HG02870 (cell line): ENCODE measurements around the gene ADORA2B.
A peak's percentile ranks its signal among the peaks of the same experiment; 100 is the strongest.
"Not testable (repeated sequence)": the region's sequence is repeated elsewhere in the genome, so short reads cannot be mapped to it uniquely, and the experiment has no call there.

Source experiments
- ATAC-seq: cut with Tn5 transposase; IDR thresholded peaks from one replicate; pipeline ENCODE4 v1.9.1; 2021; ENCODE audit warnings: mild to moderate bottlenecking, moderate library complexity; ENCODE audit not compliant: unreplicated experiment

The ADORA2B gene

DNA sequence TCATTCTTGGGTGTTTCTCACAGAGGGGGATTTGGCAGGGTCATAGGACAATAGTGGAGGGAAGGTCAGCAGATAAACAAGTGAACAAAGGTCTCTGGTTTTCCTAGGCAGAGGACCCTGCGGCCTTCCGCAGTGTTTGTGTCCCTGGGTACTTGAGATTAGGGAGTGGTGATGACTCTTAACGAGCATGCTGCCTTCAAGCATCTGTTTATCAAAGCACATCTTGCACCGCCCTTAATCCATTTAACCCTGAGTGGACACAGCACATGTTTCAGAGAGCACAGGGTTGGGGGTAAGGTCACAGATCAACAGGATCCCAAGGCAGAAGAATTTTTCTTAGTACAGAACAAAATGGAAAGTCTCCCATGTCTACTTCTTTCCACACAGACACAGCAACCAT lies 34.1 kb downstream of the ADORA2B start:
- ATAC-seq, result not testable (repeated sequence)

DNA sequence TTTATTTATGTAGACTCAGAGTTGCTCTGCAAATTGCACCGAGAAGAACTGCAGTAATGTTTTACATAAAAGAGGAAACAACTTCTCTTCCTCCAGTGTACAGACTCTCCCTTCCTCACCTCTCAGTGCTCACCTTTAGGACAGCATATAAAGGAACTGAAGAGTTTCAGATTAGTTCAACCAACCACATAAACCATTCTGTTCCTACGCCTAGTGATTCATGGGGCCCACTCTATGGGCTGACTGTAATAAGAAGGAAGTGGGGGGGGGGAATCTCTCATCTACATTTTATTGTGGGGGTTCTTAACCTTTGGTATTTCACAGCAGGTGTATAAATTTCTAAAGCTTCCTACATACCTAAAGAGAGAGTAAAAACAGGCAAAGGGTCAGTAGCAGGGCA lies 36.3 kb downstream of the ADORA2B start:
- peak; percentile 95 for ATAC-seq

DNA sequence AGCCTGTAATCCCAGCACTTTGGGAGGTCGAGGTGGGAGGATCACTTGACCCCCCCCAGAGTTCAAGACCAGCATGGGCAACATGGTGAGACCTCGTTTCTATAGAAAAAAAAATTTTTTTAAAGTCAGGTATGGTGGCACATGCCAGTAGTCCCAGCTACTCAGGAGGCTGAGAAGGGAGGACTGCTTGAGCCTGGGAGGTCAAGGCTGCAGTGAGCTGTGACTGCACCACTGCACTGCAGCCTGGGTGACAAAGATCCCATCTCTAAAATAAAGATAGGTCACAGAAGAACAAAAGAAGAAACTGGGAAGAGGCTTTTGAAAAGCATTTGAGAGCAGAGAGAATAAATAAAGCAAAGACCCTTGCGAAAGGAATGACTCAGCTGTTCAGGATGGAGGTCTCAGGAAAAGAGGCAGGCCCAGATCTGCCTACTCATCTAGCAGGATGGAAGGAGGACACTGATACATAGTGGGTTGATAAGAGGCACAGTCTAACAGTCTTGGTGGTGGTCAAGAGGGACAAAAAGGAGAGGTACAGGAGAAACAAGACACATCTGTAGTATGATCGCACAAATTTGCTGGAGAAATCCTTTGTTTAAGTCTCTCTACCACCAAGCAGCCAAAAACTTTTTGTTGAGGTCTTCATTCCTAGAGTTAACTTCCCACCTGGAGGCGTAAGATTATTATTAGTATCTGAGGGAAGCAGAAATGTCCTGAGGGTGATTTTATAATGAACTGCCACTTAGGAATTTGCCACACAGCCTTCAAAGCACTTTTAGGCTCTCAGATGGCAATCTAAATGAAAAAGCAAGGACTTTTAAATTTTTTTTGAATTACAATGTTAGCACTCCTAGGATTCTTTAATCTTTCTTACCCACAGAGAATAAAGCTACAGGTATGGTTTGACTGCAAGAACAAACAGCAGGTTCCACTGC lies 37.0 kb downstream of the ADORA2B start:
- ATAC-seq, result no peak

DNA sequence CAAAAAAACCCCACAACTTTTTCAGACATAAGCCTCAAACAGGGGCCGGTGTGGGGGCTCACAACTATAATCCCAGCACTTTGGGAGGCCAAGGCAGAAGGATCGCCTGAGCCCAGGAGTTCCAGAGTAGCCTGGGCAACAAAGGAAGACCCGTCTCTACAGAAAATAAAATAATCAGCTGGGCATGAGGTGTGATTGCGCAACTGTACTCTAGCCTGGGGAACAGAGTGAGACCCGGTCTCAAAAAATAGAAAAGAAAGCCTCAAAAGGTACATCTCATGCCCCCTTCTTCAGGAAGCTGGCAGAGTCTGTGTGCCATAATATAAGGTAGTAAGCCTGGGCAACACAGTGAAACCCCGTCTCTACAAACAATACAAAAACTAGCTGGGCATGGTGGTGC lies 51.4 kb downstream of the ADORA2B start:
- no peak for ATAC-seq

DNA sequence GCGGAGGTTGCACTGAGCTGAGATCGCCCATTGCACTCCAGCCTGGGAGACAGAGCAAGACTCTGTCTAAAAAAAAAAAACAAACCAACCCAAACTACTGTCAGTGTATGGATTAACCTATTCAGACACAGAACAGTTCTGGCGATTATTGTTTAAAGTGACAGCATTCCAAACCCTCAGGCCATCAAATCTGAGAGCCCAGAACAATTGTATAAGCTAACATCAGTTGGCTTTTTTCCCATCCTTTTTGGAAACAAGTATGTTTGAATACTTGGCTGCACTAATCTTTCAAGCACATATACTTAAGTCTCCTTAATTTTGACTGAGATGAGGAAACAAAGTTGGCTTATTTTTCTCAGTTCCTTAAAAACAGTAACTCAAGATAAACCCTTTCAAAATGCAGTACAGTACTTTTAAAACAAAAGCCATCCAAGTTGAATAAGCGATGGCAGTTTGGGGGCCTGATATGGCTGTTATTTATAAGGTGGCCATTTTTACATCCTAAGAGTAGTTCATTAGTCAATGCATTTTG lies 53.2 kb downstream of the ADORA2B start:
- ATAC-seq, result no peak

DNA sequence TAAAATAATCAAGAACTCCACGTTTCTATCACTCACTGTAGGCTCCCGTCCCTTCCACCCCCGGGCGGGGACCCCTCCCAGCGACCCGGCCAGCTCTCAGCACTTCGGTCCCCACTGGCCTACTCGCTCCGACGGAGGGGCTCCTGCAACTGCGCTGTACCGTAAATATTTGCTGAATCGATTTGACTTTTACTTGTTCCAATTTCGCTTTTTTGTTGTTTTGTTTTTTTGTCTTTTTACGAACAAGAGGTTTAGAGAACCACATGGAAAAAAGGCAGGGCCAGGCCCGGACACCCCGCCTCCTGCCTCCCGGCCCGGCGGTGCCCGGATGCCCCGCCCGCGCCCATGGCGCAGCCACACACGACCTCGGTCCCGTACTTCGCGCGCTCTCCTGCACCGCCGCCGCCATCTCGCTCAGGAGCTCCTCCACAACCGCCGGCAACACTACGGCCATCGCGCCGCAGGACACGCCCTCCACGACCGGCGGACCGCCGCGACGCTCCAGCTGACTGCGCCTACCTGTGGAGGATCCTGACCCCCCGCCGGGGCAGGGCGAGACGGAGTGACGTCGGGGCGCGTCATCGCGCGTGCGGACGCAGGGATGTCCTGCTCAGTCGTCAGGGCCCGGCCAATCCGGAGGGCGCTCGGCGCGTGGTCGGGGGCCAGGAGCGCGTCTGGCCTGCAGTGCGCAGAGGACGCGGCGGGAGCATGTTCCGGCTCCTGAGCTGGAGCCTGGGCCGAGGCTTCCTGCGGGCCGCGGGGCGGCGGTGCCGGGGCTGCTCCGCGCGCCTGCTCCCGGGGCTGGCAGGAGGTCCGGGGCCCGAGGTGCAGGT lies 54.4 kb downstream of the ADORA2B start, which contains the start of the genes TTC19 and ZSWIM7:
Gene TTC19 (plus strand): TSS at position 684 of the 833 bp plus-strand sequence. CDS start 25 bp downstream, at position 709.
Gene ZSWIM7 (minus strand): TSS at position 564 of the 833 bp plus-strand sequence. CDS start 110 bp downstream, at position 454.
- ATAC-seq, result peak; percentile 94

DNA sequence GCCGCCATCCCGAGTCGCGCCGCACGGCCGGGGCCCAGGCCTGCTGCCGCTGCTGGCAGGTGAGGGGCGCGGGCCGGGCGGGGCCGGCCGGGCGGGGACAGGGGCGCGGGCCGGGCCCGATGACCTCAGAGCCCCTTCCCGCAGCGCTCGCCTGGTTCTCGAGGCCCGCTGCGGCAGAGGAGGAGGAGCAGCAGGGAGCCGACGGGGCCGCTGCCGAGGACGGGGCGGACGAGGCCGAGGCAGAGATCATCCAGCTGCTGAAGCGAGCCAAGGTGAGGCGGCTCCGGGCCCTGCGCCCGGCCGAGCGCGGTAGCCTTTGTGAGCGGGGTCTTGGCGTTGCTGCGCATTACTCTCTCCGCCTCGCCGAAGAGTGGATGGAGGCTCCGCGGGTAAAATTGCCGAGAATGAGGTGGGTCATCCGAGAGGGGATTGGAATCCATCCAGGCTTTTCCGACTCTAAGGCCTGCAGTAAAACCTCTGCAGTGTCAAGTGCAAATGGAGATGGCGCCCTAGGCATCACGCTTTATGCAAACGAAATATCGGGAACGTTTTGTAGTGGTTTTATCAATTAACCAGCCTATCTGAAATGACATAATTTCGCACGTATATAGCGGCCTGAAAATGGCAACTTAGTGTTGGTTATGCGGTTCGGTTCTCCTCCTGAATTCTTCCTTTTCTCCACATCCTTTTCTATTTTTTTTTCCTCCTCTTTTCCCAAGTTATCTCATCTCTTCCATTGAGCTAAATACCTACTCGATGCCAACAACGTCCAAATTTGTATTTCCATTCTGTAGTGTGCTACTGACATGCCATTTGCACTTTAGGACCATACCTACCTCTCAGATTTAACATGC lies 55.3 kb downstream of the ADORA2B start:
- ATAC-seq, result peak; percentile 31

DNA sequence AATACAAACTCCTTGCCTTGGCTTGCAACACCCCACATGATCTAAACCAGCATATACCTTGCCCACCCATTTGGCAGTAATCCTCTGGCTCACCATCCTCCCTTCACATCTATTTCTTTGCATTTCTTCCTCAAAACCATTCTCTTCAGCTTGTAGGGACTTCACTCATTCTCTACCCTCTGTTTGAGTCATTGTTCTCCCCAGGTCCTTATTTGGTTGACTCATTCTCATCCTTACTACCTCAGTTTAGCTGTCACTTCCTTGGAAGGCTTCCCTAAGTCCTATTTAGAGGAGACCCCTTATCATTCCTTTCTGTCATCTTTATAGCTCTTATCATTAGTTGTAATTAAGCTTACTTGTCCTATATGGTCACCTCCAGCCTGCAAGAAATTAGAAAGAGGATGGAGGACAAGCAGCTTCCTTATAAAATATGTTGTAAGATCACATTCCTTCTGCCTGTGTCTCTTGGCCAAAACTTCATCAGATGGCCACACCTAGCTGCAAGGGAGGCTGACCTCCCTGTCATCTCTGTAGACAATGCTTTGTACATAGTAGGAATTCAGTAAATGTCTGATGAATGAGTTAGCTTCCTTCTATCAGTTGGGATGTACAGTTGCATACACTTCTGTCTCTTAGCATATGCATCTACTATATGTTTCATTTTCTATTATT lies 56.4 kb downstream of the ADORA2B start:
- no peak for ATAC-seq

DNA sequence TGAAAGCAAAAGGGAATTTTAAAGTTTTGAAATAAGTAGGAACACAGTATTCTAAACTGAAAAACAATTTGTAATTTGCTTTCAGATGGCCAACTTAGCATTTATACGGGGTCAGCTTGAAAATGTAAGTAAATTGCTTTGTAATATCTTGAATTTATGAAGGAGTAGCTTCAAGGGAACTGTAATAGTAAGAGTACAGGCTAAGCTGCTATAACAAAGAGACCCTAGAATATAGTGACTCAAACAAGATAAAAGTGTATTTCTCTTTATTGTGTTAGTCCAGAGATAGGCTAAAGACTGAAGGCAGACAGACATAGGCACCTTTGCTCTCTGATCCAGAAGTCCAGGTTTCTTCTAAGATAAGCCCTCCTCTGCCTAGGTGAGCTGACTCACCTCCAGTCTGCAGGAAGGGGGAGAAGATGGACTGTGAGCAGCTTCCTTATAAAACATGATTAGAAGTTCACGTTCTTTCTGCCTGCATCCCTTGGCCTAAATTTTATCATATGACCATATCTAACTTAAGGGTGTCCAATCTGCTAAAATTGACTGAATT lies 57.9 kb downstream of the ADORA2B start:
- no peak for ATAC-seq

DNA sequence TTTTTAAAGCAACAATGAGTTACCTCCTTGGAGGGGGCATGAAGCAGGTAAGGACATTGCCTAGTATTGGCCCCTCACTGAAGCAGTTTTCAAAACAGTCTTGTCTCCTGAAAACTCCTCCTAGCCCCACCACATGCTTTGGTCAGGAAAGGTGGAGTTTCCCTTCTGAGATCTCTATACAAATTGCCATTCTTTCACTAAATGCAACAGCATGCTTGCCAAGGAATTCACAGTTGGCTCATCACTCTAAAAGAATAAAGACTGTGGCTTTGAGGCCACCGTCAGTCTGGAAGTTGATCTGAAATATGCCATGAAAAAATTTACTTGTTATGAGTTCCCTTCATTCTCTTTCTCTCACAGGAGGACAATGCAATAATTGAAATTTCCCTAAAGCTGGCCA lies 58.9 kb downstream of the ADORA2B start:
- ATAC-seq, result no peak

DNA sequence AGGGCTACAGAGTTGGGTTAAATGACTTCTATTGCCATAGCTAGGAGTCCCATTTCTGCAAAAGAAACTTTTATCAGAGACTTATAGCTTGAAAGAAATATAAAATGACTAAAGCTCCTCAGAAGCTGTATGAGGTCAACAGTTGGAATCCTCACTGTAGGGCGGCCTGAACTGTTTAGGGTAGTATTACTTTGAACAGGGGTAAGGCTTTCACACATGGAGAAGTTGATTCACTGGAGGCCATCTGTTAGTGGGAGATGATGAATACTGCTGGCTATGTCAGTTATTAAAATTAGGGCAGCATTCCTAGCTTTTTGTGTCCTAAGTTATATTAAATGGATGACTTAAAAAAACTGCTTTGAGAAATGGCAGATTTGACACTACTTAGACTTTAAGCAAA lies 60.7 kb downstream of the ADORA2B start:
- no peak for ATAC-seq

DNA sequence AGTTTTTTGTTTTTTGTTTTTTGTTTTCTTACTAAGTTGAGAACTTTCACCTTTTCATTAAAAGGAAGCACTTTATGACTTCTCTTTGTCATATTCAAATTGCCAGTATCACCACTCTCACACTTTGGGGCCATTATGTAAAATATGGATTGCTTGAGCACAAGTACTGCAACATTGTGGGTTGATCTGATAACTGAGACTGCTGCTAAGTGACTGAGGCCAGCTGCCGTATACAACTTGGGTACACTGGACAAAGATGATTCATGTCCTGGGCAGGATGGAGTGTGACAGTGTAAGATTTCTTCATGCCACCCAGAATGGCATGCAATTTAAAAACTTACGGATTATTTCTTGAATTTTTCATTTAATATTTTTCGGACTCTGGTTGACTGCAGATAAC lies 62.5 kb downstream of the ADORA2B start:
- ATAC-seq, result no peak

DNA sequence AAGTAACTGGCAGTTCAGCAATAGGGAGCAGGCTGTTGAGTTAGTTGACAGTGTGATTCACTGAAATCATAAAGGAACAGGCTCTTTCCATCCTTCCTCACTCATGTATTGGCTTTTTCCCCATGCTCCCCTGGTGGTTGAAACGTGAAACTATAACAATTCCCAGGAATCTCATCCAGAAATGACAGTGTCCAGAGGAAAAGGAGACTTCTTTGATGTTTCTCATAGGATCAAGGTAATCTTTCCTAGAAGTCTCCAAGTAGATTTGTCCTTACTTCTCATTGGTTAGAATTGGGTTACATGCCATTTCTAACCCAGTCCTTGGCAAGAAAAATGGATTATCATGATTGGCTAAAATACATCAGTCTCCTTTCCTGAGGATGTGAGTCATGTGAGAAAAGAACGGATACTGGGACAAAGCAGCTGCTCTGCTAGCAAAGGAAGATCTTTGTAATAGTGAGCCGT lies 69.0 kb downstream of the ADORA2B start:
- no peak for ATAC-seq

DNA sequence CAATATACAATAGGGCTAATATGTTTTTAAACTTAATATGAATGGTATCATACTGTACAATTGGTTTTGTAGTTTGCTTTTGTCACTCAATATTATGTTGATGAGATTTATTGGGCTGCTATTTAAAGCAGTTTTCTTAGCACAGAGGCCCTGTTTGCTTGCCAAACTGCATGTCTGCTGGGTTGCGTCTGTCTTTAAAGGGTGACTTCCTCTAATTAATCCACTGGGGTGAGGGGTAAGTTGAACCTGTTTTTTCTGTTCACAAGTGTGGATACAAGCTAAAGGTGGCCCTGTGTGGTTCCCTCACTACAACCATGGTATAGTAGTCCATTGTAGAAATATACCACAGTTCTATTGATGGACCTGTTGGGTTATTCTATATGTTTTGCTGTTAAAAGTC lies 74.4 kb downstream of the ADORA2B start:
- no peak for ATAC-seq

DNA sequence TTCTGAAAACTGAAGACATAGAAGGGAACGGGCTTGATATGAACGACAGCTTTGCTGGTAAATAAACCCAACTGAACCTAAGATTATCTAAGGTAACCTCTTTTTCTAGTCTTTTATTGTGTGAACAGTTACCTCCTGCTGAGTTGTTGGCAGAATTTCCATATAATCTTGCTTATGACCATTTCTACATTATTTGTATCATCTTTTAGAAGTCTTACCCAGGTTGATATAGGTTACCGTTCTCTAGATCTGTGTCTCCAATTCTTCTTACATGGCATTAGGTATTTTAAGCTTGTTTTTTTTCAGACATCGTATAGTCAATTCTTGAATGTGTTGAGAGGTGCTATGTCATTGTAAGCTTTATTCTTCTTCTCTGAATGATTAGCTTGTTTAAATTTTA lies 79.0 kb downstream of the ADORA2B start:
- no peak for ATAC-seq

DNA sequence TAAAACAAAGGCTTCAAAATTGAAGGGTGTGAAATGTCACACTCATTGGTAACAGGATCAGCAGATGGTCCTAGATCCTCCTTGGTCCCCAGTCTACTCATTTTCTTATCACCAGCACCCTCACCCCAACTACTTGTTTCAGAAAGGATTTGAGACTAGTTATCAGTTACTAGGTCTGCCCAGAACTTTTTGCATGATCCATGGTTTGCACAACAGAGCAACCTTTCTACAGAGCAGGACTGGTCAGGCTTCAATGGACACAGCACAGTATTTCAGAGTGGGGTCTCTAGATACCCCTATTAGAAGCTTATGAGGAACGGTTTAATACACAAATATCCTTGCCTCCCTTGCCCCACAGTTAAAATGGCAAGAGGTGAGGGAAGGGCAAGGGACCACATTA lies 80.3 kb downstream of the ADORA2B start:
- no peak for ATAC-seq
